HCT116 (cell line): ENCODE data around the gene CRADD. TPM values are rescaled to one million over a fixed set of nuclear protein-coding genes. Genes with fewer than 3 reads are reported as not detected.

Experiments
- ATAC-seq: fragments of 200-7000 bp; cut with Tn5 transposase; 2 replicates; pipeline ENCODE4 v1.9.1; 2020; ENCODE audit warnings: mild to moderate bottlenecking, moderate library complexity
- BruUV-seq: library from RNA; stranded (reverse); fragments of 400-500 nt; replicated peaks from 2 replicates; lab custom pipeline; 2021; lab: Mats Ljungman, UMichigan
- CTCF ChIA-PET: fragments of 300-600 bp; sonication (Branson Sonifier 250); formaldehyde crosslinking; loops from one replicate; lab custom pipeline; 2021; ENCODE audit warnings: antibody characterized with exemption; lab: Charles Lee
- POLR2A ChIA-PET: fragments of 300-600, 350-600 bp; sonication (Branson Sonifier 250); formaldehyde crosslinking; loops from one replicate; lab custom pipeline; 2021; ENCODE audit warnings: antibody characterized with exemption; lab: Charles Lee
- RAD21 ChIA-PET, 2 experiments: fragments of 300-600 bp; sonication (Branson Sonifier 250); formaldehyde crosslinking; loops; one replicate each; lab custom pipeline; 2023; ENCODE audit warnings: low total read pairs in 2 of 2; ENCODE audit not compliant: uncharacterized antibody in 2 of 2, unreplicated experiment in 2 of 2, low non-redundant PET in 1 of 2; lab: Charles Lee
- DNase-seq: peaks from one replicate; pipeline ENCODE4 v3.0.0-alpha.2; 2010; ENCODE audit warnings: low read depth, low spot score
- H2AFZ ChIP-seq: fragments of 200-600 bp; shearing (Covaris generic), sonication (generic); 2 replicates; pipeline ENCODE4 v1.6.1; 2017; ENCODE audit warnings: low read depth, mixed run types, mixed read lengths, antibody characterized with exemption, low read length; ENCODE audit not compliant: poor library complexity, severe bottlenecking
- H3K27ac ChIP-seq: 2 replicates; pipeline ENCODE4 v1.5.1; 2012; ENCODE audit warnings: low read depth, low read length
- H3K27me3 ChIP-seq: fragments of 200-600 bp; sonication (generic); 2 replicates; pipeline ENCODE4 v1.6.1; 2016; ENCODE audit warnings: mixed run types, low read length, mixed read lengths; ENCODE audit not compliant: insufficient read depth
- H3K36me3 ChIP-seq, 2 experiments: fragments of 200-500 bp in 1 of 2; fragments of 200-600 bp in 1 of 2; sonication (Bioruptor generic) in 1 of 2; sonication (generic) in 1 of 2; 2 replicates each; pipeline versions ENCODE4 v1.5.1 to v1.6.1; 2014 to 2016; ENCODE audit warnings: low read length in 2 of 2, inconsistent platforms in 1 of 2, mixed read lengths in 1 of 2, mixed run types in 1 of 2; ENCODE audit not compliant: insufficient read depth in 2 of 2, control insufficient read depth in 1 of 2
- H3K4me1 ChIP-seq, 2 experiments: fragments of 200-600 bp in 1 of 2; sonication (generic) in 1 of 2; 2 replicates each; pipeline versions ENCODE4 v1.5.1 to v1.6.1; 2012 to 2017; ENCODE audit warnings: low read length in 2 of 2, inconsistent platforms in 1 of 2, mild to moderate bottlenecking in 1 of 2, mixed read lengths in 1 of 2, mixed run types in 1 of 2, moderate library complexity in 1 of 2; ENCODE audit not compliant: insufficient read depth in 2 of 2, control insufficient read depth in 1 of 2
- H3K4me2 ChIP-seq: fragments of 200-600 bp; sonication (generic); 2 replicates; pipeline ENCODE4 v1.6.1; 2017; ENCODE audit warnings: mixed run types, low read length, mixed read lengths
- H3K4me3 ChIP-seq, 2 experiments: fragments of 200-600 bp in 1 of 2; sonication (generic) in 1 of 2; replicated peaks in 1 of 2; 2 replicates each; pipeline ENCODE4 v1.5.1; 2011 to 2016; ENCODE audit warnings: low read length in 2 of 2, control low read depth in 1 of 2, low read depth in 1 of 2, mild to moderate bottlenecking in 1 of 2, mixed read lengths in 1 of 2, mixed run types in 1 of 2
- H3K79me2 ChIP-seq: fragments of 200-600 bp; sonication (generic); 2 replicates; pipeline ENCODE4 v1.6.1; 2017; ENCODE audit warnings: mild to moderate bottlenecking, mixed run types, low read length, moderate library complexity, mixed read lengths; ENCODE audit not compliant: insufficient read depth
- H3K9ac ChIP-seq: fragments of 200-600 bp; sonication (generic); 2 replicates; pipeline ENCODE4 v1.6.1; 2016; ENCODE audit warnings: low read length, mixed read lengths
- H3K9me2 ChIP-seq: fragments of 200-600 bp; sonication (generic), shearing (Covaris generic); 2 replicates; pipeline ENCODE4 v1.6.1; 2017; ENCODE audit warnings: mixed run types, mild to moderate bottlenecking, moderate library complexity; ENCODE audit not compliant: insufficient read depth
- H3K9me3 ChIP-seq, 2 experiments: fragments of 200-500 bp in 1 of 2; fragments of 200-600 bp in 1 of 2; sonication (Bioruptor generic) in 1 of 2; sonication (generic) in 1 of 2; 2 replicates each; pipeline ENCODE4 v1.6.1; 2014 to 2017; ENCODE audit warnings: low read length in 2 of 2, mixed read lengths in 2 of 2, inconsistent platforms in 1 of 2, low read depth in 1 of 2, mild to moderate bottlenecking in 1 of 2, mixed run types in 1 of 2, moderate library complexity in 1 of 2; ENCODE audit not compliant: control insufficient read depth in 1 of 2, insufficient read depth in 1 of 2
- H4K20me1 ChIP-seq: fragments of 200-600 bp; sonication (generic), shearing (Covaris generic); 2 replicates; pipeline ENCODE4 v1.6.1; 2017; ENCODE audit warnings: mixed run types, mild to moderate bottlenecking, moderate library complexity; ENCODE audit not compliant: insufficient read depth
- CBX3 ChIP-seq: IDR thresholded peaks from 2 replicates; pipeline ENCODE4 v1.6.1; 2012; ENCODE audit warnings: low read depth
- CEBPB ChIP-seq: IDR thresholded peaks from 2 replicates; pipeline ENCODE4 v1.6.1; 2012; ENCODE audit warnings: low read depth
- EGR1 ChIP-seq: IDR thresholded peaks from 2 replicates; pipeline ENCODE4 v1.6.1; 2012; ENCODE audit warnings: low read depth
- ELF1 ChIP-seq: IDR thresholded peaks from 2 replicates; pipeline ENCODE4 v1.6.1; 2012; ENCODE audit warnings: low read depth, borderline replicate concordance
- EZH2phosphoT487 ChIP-seq: fragments of 200-600 bp; IDR thresholded peaks from 2 replicates; pipeline ENCODE4 v1.6.1; 2018; ENCODE audit warnings: antibody characterized with exemption, borderline replicate concordance
- FOSL1 ChIP-seq: IDR thresholded peaks from 2 replicates; pipeline ENCODE4 v1.6.1; 2012; ENCODE audit warnings: low read depth
- JUND ChIP-seq: IDR thresholded peaks from 2 replicates; pipeline ENCODE4 v1.6.1; 2012
- POLR2A ChIP-seq: IDR thresholded peaks from 2 replicates; pipeline ENCODE4 v1.7.0; 2011; ENCODE audit warnings: borderline replicate concordance; ENCODE audit not compliant: insufficient read depth, insufficient read length; ENCODE audit errors: extremely low read depth
- SRF ChIP-seq: IDR thresholded peaks from 2 replicates; pipeline ENCODE4 v1.6.1; 2012; ENCODE audit warnings: low read depth
- TCF7L2 ChIP-seq: IDR thresholded peaks from 2 replicates; pipeline ENCODE4 v1.7.0; 2011; ENCODE audit warnings: borderline replicate concordance, inconsistent platforms; ENCODE audit not compliant: insufficient read depth, insufficient read length; ENCODE audit errors: extremely low read depth
- intact Hi-C: fragments of 100-400 bp; cut with micrococcal nuclease; formaldehyde crosslinking; loops from 2 replicates; pipeline ENCODE4 v1.10.0; 2022
- total RNA-seq: library from RNA; stranded (reverse); gene quantifications from one replicate; pipeline ENCODE4 v1.2.1, GENCODE V29; 2021; ENCODE audit not compliant: unreplicated experiment

Gene CRADD
- total RNA-seq, 1 experiment from 2014 or later = 12.2 TPM

GRCh38 chr12:93915411-93915810 is 238.2 kb downstream of the CRADD start:
- intact Hi-C loops = no loop called here
- RAD21 ChIA-PET = no interaction called here
- no peaks in the 10 kb centered on the region for H3K4me1 ChIP-seq
- H3K27ac ChIP-seq = no peak overlapping the region
- H3K27me3 ChIP-seq = no peaks in the 10 kb centered on the region
- POLR2A ChIA-PET = no interaction called here
- no peak overlapping the region for H2AFZ ChIP-seq
- ATAC-seq (no peak), DNase-seq (no peak)
- TF ChIP-seq EGR1 = no peak
- no peak for TF ChIP-seq ELF1
- no peak for TF ChIP-seq CBX3
- TF ChIP-seq JUND = no peak
- TF ChIP-seq SRF = no peak
- TF ChIP-seq CEBPB = no peak
- TF ChIP-seq TCF7L2 = no peak
- TF ChIP-seq EZH2phosphoT487 = no peak
- H3K4me2 ChIP-seq = no peak overlapping the region
- H3K9me2 ChIP-seq = no peaks in the 10 kb centered on the region
- H3K79me2 ChIP-seq = no peaks in the 10 kb centered on the region
- no peak overlapping the region for H3K9ac ChIP-seq
- no peaks in the 10 kb centered on the region for H3K36me3 ChIP-seq
- no peaks in the 10 kb centered on the region for H4K20me1 ChIP-seq
- no TSS peak for BruUV-seq
- no peaks in the 10 kb centered on the region for H3K9me3 ChIP-seq
- no peak overlapping the region for H3K4me3 ChIP-seq
- CTCF ChIA-PET = no interaction called here

- H3K36me3 ChIP-seq = no peaks in the 10 kb centered on the region
- H3K4me2 ChIP-seq = no peak overlapping the region
- H4K20me1 ChIP-seq = no peaks in the 10 kb centered on the region
- H3K9ac ChIP-seq = no peak overlapping the region
- ChIA-PET CTCF (no interaction called here), RAD21 (no interaction called here), POLR2A (no interaction called here)
- no peaks in the 10 kb centered on the region for H3K79me2 ChIP-seq
- no TSS peak for BruUV-seq
- no peak for ATAC-seq
- H3K4me1 ChIP-seq = no peaks in the 10 kb centered on the region
- no peak for TF ChIP-seq FOSL1
- no peak for TF ChIP-seq POLR2A
- no peak for DNase-seq
- intact Hi-C loops = no loop called here
- no peaks in the 10 kb centered on the region for H3K9me2 ChIP-seq
- H3K4me3 ChIP-seq = no peak overlapping the region
- no peak overlapping the region for H3K27ac ChIP-seq
- H3K27me3 ChIP-seq = no peaks in the 10 kb centered on the region
- H3K9me3 ChIP-seq = no peaks in the 10 kb centered on the region
- no peak overlapping the region for H2AFZ ChIP-seq
Observed at GRCh38 chr12:93916402-93916801, 239.2 kb downstream of the CRADD start.
